ENCODE measurements around the gene RHOA.
"Not testable (repeated sequence)": the region's sequence is repeated elsewhere in the genome, so short reads cannot be mapped to it uniquely, and the experiment has no call there.

The RHOA gene

GRCh38 chr3:49413338-49413734 lies 1.6 kb upstream of the RHOA start:
- intact Hi-C loops (cut with DNase I) = no loop called here
- DNase-seq = peak in 1 of 10 donors; percentile 29

DNA sequence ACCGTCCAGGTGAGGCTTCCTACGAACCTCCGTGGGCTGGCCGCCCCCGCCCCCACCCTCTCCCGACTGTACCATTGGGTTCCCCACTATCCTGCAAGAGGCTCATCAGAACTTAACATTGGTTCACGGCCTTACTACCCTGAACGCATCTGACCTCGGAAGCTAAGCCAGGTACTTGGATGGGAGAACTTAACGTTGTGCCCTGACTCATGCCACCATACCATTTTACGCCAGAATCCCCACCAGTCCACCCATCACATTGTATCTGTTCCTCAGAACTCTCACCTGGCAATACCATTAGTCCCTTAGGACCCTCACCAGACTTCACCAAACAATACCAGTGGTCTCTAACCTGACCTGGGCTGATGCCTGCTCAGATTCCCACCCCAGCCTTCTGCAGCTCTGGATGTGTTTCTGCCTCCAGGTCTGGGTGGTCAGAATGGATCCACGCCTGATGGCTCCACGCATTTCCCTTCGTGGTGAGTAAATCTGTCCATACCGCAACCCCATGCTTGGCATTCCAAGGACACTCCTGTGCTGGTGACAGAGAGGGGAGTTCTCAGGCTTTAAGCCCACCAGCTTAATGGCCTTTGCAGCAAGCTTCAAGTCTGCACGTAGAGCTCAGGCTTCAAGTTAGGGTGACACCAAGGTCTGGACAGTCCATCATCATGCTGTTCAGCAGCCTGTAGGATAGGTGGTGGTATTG lies 1.0 kb upstream of the RHOA start:
- intact Hi-C loops (cut with DNase I) = no loop called here
- peak in 2 of 10 donors; percentile 3 to 73 for DNase-seq

DNA sequence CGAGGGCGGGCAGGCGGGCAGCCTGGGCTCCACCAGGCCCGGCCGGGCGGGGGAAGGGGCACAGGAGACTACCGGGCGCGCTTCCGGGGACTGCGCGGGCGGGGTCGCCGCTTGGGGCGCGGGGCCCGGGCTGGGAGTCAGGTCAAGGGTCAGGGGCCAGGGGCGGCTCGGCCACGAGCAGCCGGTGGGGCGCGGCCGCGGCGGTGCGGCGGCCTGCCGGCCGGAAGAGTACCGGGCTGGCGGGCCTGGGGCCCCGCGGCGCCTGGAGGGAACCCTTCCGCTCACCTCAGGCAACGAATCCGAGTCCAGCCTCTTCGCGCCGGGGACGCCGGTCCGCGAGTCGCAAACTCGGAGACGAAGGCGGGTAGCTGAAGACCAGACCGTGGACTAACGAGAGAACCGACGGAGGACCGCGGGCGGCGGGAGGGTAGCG lies 225 bp downstream of the RHOA start:
- intact Hi-C loops (cut with DNase I) = loop anchor here (1.0 kb wide), 2 partner anchors 53 to 59 kb away; partner anchors contain the start of genes DAG1 and GPX1
- DNase-seq = peak in 8 of 10 donors; percentile 25 to 93 (median 52)

DNA sequence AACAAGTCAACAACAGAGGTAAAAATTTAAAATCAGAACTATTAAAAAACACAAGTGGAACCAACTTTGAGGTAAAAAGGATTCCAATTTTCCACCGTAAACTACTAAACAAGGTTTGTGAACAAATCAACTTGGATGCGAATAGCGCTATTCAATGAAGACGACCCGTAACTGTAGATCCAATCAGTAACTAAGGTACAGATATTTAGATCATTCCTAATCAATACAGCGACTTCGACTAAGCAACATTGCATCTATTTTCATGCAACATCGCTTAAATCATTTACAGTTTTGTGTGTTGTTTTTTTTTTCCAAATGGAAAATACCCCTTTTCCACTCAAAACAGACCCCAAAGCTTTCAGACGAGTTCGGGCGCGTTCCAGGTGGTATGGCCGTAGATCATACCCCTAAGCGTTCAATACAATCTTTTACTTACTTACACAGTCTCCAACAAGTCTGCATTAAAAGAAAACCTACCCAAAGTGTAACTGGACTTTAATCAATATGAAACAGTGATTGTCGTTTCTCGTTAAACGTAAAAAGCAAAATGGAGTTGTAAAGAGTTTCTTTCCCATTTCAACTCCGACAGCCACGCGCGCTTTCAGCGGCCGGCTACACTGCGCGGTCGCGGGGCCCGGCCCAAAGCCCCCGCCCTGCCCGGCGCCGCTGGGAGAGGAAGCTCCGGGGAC lies 786 bp downstream of the RHOA start:
- intact Hi-C loops (cut with DNase I) = loop anchor here (1.0 kb wide), 2 partner anchors 53 to 59 kb away; partner anchors contain the start of genes DAG1 and GPX1
- peak in 1 of 10 donors; percentile 17 for DNase-seq

- DNase-seq = no peak
- intact Hi-C loops (cut with DNase I) = no loop called here
Measured at GRCh38 chr3:49410066-49410845, 1.5 kb downstream of the RHOA start.

GRCh38 chr3:49406571-49407565 lies 4.9 kb downstream of the RHOA start:
- DNase-seq = peak in 2 of 10 donors; percentile 6 to 57
- intact Hi-C loops (cut with DNase I) = loop anchor here (5.0 kb wide), 1 partner anchor 235 kb away; the partner anchor contains the start of gene KLHDC8B

DNA sequence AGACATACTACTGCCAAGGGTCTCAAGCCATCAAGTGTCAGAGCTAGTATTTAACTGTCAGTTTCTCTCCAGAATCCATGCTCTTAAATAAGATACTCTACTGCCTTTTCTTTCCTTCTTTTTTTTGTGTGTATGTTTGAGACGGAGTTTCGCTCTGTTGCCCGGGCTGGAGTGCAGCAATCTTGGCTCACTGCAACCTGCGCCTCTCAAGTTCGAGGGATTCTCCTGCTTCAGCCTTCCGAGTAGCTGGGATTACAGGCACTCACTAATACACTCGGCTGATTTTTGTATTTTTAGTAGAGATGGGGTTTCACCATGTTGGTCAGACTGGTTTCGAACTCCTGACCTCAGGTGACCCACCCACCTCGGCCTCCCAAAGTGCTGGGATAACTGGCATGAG lies 6.2 kb downstream of the RHOA start:
- intact Hi-C loops (cut with DNase I) = loop anchor here (5.0 kb wide), 1 partner anchor 233 kb away; the partner anchor contains the start of gene KLHDC8B

GRCh38 chr3:49403891-49404290 lies 7.9 kb downstream of the RHOA start:
- intact Hi-C loops (cut with DNase I) = no loop called here
- peak in 1 of 10 donors; percentile 12 for DNase-seq

More for the DNA sequence above, 6.2 kb downstream of the RHOA start:
- peak in 2 of 10 donors; percentile 35 to 40 for DNase-seq

- intact Hi-C loops (cut with DNase I) = no loop called here
- DNase-seq = no peak
Measured at GRCh38 chr3:49401766-49402165, 10.0 kb downstream of the RHOA start.

DNA sequence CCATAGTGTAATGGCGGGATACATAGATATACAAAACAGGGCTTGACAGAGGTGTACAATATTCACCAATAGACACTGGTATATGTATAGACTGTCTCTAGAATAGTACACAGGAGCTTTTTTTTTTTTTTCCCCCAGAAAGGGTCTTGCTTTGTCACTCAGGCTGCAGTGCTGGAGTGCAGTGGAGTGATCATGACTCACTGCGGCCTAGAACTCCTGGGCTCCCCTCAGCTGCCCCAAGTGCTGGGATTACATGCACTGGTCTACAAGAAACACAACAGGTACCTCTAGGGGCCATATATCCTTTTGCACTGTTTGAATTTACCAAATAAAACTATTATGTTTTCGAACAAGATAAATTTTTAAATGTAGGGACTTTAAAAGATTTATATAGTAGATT lies 12.3 kb downstream of the RHOA start:
- DNase-seq = peak in 1 of 10 donors; percentile 25
- intact Hi-C loops (cut with DNase I) = no loop called here

- peak in 2 of 10 donors; percentile 25 to 31 for DNase-seq
- intact Hi-C loops (cut with DNase I) = no loop called here
Measured at GRCh38 chr3:49397470-49397869, 14.3 kb downstream of the RHOA start.

DNA sequence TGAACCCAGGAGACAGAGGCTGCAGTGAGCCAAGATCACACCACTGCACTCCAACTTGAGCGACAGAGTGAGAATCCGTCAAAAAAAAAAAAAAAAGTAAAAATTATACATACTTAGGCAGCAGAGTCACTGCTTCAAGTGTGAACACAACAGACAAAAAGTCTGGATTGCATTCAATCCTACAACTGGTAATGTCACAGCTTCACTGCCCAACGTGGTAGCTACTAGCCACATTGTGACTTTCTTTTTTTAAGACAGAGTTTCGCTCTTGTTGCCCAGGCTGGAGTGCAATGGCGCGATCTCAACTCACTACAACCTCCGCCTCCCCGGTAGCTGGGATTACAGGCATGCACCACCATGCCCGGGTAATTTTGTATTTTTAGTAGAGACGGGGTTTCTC lies 20.5 kb downstream of the RHOA start:
- peak in 1 of 10 donors; percentile 29 for DNase-seq
- intact Hi-C loops (cut with DNase I) = not testable (repeated sequence)

GRCh38 chr3:49389297-49389696 lies 22.5 kb downstream of the RHOA start:
- no peak for DNase-seq
- intact Hi-C loops (cut with DNase I) = no loop called here

- intact Hi-C loops (cut with DNase I) = no loop called here
- no peak for DNase-seq
Measured at GRCh38 chr3:49388289-49388820, 23.4 kb downstream of the RHOA start.

GRCh38 chr3:49387721-49388120 lies 24.1 kb downstream of the RHOA start:
- peak in 2 of 10 donors; percentile 26 to 50 for DNase-seq
- intact Hi-C loops (cut with DNase I) = no loop called here

DNA sequence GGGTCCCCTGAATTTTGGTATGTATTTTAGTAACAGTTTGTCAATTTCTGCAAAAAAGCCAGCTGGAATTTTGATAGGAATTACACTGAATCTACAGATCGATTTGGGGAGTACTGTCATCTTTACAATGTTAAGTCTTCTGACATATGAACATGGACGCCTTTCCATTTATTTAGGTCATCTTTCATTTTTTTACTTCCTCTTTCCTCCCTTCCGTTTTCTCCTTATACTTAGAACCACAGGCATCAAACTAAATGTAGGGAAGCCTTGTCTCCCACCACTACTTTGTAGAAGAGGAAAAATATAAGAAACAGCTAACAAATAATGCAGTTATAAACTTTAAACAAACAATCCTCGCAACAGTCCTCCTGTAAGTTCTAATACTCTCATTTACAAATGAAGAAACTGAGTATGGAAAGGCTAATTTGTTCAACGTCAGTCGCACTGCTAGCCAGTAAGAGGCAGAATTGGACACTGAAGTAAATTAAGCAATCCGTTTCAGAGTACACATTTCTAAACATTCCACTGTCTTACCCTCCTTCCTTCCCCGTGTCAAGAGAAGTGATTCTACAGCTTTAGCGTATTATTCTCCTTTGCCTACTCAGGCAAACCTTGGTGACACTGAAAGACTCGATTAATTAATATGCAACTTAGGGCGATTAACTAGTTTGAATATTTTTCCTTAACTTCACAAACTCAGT lies 25.6 kb downstream of the RHOA start:
- intact Hi-C loops (cut with DNase I) = no loop called here
- no peak for DNase-seq

DNA sequence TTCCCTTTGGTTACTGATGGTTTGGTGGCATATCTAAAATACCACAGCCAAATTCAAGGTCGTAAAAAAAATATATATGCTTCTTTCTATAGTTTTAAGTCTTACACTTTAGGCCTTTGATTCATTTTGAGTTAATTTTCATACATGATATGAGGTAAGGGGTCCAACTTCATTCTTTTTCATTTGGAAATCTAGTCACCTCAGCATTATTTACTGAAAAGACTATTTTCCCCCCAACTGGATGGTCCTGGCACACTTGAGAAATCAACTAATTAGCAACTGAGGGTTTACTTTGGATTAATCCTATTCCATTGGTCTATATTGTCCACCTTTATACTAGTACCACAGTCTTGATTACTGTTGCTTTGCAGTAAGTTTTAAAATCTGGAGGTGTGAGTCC lies 26.2 kb downstream of the RHOA start:
- intact Hi-C loops (cut with DNase I) = no loop called here
- no peak for DNase-seq

DNA sequence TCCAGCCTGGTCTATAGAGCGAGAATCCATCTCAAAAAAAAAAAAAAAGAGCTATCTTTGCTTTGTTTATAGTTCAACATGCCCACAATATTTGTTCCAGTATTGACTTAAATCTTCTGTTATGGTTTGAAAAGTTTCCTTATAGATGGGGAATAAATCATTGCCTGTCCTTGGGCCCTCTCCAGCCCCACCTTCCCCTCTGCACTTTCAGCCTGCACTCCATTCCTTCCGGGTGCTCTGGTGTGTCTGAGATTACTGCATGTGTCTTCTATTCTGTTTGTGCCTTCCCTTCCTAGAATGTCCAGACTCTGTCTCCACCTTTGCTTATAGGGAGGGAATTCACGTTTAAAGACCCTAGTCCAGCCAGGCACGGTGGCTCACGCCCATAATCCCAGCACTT lies 28.4 kb downstream of the RHOA start:
- peak in 1 of 10 donors; percentile 16 for DNase-seq
- intact Hi-C loops (cut with DNase I) = no loop called here
